Embryonic facial prominence (tissue), 1 donor: ENCODE data around the gene ANO6.

Source experiments
- DNase-seq: peaks from one replicate; pipeline ENCODE4 v3.0.0-alpha.2; 2016; ENCODE audit errors: extremely low spot score

ANO6 gene

GRCh38 chr12:45435945-45436710 is 220.2 kb downstream of the ANO6 start:
- no peak for DNase-seq

GRCh38 chr12:45439039-45439438 is 223.1 kb downstream of the ANO6 start:
- no peak for DNase-seq

- DNase-seq, result no peak
These were observed 230.1 kb downstream of the ANO6 start for GRCh38 chr12:45446013-45446412.

- DNase-seq, result no peak
These were observed 242.3 kb downstream of the ANO6 start for GRCh38 chr12:45458238-45458637.

DNA sequence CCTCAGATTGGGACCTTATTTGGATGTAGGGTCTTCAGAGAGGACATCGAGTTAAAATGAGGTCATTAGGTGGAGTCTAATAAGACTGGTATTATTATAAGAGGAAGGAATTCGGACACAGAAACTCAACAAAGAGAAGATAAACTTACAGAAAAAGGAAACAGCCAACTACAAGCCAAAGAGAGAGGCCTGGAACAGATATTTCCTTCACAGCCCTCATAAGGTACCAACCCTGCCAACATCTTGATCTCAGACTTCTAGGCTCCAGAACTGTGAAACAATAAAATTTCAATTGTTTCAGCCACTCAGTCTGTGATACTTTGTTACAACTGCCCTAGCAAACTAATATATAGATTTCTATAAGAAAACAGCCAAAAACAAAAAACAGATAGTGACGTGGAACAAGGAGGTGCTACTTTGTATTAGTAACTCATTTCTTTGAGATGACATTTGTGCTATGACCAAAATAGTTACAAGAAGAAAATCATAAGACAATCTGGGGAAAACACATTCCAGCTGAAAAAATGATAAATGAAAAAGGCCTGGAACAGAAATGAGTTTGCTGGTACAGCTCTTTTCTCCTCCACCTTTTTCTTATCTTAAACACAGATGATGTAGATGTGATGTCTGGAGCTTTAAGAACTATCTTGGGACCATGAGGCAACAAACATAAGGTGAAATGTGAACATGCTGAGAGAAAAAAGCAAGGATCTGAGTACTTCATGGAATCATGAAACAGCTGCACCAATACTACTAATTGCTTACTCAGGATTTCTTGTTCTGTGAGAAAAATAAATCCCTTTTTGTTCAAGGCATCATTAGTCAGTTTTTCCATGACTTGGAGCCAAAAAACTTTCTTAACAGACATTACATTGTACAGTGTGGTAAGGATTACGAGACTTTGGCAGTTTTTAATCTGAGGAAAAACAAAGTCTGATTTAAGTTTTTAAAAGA is 243.2 kb downstream of the ANO6 start:
- no peak for DNase-seq

GRCh38 chr12:45462506-45462905 is 246.6 kb downstream of the ANO6 start:
- DNase-seq, result no peak

DNA sequence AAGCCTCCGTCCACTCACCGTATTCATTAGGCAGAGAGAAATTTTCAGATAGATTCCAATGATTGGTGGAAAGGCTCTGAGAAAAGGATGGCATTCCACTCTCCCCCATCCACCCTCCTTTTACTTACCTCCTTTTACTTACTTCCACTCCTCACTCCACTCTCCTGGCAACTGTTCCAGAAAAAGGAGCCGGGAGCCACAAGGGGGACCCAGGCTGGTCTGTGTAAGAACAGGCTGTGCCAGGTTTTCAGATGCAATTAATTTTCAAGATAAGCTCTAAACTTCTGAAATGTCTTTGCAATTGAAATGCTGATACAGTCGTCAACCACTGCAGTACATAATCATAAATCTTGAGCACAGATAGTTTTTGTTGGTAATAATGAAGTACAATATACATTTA is 248.8 kb downstream of the ANO6 start:
- DNase-seq, result no peak

- no peak for DNase-seq
These were observed 253.1 kb downstream of the ANO6 start for GRCh38 chr12:45468751-45469615.

GRCh38 chr12:45469902-45470301 is 254.0 kb downstream of the ANO6 start:
- DNase-seq, result no peak

- no peak for DNase-seq
These were observed 257.7 kb downstream of the ANO6 start for GRCh38 chr12:45473636-45474035.

DNA sequence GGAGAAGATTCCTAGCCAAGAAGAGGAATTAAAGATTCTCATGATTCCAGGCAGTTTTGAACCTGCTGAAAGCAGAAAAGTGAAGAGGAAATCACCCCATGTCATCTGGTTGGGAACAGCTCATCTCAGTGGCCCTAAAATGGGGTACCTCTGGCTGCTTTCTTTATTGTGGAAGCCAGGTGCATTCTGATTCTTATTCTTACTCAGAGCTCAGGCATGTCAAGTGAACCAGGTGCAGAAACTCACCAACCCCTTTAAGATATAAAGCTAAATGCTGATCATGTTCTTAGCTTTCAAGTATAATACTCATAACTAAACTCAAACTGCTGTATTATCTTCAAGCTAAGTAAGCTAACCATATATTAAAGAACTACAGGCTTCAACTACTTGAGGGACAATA is 259.7 kb downstream of the ANO6 start:
- DNase-seq, result no peak

- no peak for DNase-seq
These were observed 261.6 kb downstream of the ANO6 start for GRCh38 chr12:45477526-45477925.

DNA sequence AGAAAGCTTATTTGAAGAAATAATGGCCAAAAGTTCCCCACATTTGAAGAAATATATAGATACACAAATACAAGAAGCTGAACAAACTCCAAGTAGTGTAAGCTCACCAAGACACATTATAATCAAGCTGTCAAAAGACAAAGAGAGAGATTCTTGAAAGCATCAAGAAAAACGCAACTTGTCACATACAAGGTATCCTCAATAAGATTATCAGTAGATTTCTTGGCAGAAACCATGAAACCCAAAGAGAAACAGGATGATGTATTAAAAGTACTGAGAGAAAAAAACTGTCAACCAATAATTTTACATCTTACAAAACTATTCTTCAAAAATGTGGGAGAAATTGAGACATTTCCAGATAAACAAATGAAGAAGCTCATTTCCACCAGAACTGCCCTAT is 263.0 kb downstream of the ANO6 start:
- no peak for DNase-seq

DNA sequence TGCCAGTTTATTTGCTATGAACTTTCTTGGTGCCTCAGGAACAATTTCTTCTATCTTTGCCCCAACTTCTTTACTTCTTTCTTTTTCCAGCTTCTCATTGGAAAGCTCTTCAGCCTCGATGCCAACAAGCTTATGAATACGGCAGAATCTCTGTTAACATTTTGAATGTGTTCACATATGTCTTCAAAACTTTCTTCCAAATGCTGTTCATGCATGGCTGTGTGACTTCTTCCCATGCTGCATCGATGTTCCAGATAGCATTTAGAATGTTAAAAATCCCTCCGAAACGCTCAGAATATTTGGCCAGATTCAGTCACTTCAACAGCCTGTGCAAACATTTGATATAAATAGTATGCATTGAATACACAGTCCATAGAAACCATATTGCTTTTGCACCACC is 265.9 kb downstream of the ANO6 start:
- DNase-seq, result no peak

GRCh38 chr12:45483571-45483970 is 267.7 kb downstream of the ANO6 start:
- DNase-seq, result no peak
